HG03575 (cell line): ENCODE data around the gene OCA2.

Experiments
- ATAC-seq: cut with Tn5 transposase; IDR thresholded peaks from one replicate; pipeline ENCODE4 v1.9.1; 2021; ENCODE audit not compliant: unreplicated experiment, insufficient number of reproducible peaks, low FRiP score; ENCODE audit errors: extremely low read depth

The OCA2 gene

DNA sequence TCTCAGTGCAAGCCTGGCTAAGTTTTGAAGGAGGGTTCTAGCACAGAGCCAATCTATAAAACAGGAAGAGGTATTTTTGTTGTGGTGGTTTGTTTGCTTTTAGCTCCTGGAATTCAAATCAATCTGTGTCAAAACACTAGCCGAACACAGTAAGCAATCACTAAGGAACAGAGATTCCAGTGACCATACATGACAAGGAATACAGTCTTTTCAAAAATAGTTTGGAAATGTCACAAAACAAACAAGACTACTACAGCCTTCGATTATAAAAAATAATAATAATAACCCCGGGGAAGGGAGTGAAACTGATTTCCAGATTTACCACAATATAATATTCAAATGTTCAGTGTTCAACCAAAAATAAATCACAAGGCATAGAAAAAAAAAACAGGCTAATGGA is 166.5 kb downstream of the OCA2 start:
- ATAC-seq = no peak

DNA sequence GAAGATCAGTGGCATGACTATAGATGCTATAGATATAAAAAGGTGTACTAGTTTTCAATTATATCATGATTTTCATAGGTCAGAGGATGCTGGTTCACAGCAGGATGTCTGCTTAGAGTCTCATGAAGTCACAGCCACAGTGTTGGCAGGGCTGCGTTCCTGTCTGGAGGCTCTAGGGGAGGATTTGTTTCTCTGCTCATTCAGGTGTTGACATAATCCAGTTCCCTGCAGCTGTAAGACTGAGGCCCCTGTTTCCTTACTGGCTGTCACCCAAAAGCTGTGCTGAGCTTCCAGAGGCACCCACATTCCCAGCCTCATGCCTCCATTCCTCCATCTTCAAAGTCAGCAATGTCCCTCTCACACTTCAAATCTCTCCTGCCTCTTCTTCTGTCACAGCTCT is 170.7 kb downstream of the OCA2 start:
- no peak for ATAC-seq

DNA sequence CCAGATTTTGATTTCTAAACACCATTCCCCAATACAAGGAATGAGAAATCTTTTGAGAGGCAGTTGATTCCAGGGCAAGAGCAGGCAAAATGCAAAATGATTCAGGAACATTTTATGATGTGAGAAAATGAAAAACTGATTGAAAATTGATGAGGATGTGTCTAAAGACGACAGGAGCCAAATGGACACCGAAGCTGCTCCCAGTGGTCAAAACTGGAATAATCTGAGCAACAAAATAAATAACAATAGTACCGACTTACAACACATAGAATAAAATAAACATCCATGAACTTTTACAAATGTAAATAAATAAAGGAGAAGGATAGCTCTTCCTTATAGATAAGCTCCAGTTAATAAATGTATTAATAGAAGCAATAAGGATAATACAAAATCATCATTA is 186.8 kb downstream of the OCA2 start:
- ATAC-seq = no peak

DNA sequence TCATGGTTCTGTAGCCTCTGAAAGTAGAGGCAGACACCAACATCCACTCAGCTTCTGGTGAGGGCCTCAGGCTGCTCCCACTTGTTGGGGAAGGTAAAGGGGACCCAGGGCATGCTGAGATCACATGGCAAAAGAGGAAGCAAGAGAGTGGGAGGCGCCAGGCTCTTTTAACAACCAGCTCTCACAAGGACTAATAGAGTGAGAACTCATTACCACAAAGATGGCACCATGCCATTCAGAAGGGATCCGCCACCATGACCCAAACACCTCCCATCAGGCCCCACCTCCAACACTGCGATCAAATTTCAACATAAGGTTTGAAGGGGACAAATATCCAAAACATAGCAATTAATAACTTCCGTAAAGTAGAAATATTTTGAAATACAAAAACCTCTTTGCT is 192.3 kb downstream of the OCA2 start:
- no peak for ATAC-seq

DNA sequence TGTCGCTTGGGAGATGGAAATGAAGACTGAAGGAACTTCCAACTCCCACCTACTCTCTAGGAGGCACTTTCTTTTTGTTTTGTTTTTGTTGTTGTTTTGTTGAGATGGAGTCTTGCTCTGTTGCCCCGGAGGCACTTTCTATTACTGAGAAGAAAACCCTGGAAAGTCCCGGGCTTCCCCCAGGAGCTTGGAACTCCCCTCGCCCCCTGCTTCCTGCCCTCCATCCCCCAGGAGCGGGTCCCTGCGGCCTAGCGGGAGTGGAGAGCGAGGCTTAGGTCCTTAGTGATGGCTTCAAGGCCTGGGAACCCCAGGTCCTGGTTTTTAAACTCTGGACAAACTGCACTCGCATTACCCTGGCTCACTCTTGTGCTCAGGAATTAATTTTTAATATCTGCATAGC is 195.7 kb downstream of the OCA2 start:
- no peak for ATAC-seq

DNA sequence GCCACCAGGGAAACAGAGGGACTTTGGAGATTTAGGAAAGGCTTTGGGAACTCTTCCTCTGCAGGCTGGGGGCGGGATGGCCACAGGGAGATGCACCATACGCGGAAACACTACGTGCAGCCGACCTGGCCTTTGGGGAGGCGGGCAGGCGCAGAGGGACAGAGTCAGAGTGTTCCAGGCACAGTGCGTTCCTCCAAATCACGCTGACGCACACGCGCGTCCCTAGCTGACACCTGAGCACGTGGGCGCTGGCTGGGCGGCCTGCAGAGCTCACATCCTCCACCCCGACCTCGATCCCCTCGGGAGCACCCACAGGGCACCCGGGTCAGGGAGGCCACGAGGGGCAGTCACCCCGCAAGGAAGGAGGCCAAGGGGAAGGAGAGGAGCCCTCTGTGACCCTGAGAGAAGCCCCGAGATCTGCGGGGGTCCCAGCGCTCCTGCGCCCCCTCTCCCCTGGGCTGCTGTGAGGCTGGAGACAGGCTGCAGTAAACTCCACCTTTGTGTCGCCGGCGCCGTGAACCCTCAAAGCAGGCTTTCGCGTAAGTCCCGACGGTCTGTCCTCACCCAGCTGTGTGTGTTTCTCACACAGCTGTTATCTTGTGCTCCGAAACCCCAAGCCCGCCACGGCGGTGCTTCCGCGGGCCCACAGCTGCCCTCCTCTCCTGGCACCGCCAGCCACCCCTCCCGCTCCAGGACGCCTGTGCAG is 196.3 kb downstream of the OCA2 start:
- ATAC-seq = no peak

DNA sequence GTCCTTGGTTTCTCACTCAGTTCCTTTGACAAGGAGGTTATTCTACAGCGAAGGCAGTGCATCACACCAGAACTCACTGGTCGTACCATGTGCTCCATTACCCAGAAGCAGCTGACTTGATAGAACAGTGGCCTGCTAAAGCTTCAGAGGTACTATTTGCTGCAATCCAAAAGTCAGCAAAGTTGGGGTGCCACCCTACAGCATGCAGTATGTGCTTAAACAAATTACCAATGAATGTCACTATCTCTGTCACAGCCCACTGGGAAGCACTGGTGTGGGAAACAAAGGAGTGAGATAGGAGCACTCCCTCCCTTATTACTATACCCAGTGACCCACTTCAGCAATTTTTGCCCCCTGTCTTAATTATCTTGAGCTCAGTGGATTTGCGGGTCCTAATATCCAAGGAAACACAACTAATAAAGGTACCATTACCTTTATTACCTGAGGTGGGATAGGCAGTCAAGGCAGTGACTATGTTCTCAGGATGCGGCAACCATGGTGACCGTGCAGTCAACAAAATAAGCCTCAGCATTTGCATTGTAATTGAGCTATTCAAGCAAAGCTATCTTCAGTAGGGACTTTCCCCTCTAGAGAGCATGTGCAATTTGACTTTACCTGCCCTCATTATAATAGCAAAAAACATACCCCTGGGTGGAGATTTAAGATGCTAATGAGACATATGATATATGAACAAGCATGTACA is 199.4 kb downstream of the OCA2 start:
- ATAC-seq = no peak

DNA sequence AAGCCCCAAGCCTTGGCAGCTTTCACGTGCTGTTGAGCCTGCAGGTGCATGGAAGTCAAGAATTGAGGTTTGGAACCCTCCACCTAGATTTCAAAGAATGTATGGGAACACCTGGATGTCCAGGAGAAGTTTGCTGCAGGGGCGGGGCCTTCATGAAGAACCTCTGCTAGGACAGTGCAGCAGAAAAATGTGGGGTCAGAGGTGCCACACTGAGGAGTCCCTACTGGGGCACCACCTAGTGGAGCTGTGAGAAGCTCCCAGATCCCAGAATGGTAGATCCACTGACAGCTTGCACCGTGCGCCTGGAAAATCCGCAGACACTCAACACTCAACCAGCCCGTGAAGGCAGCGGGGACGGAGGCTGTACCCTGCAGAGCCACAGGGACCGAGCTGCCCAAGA is 201.6 kb downstream of the OCA2 start:
- ATAC-seq = no peak

DNA sequence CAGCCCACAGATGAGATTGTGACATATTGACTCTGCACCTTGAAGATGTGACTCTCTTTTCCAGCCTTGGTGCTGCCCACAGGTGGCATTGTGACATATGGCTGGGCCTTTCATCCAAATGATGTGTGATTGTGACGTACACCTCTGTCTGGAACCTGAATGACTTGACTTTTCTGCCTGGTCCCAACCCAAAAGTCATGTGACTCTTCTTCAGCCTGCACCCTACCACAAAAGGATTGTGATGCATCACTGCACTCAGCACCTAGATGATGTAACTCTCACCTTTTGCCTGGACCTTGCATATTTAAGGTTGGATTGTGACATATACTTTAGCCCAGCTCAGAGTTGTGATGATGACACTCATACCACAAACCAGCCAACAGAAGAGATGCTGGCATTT is 204.5 kb downstream of the OCA2 start:
- no peak for ATAC-seq

DNA sequence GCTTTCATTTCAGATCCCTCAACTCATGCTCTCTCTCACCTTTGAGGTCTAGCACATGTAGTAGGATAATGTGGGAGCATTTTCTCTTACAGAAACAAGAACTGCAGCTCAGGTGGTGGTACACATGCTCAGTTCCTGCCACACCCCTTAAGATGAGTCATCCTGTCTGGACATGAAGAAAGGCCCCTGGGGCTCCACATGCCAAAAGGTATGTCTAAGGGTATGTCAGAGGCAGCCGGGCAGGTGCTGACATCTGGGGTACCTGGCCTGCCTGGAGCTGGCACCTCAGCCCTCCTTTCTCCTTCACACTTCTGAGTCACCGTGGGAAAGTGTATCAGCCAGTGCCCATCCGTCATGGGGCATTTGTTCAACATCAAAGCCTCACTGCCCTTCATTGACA is 209.9 kb downstream of the OCA2 start:
- no peak for ATAC-seq

DNA sequence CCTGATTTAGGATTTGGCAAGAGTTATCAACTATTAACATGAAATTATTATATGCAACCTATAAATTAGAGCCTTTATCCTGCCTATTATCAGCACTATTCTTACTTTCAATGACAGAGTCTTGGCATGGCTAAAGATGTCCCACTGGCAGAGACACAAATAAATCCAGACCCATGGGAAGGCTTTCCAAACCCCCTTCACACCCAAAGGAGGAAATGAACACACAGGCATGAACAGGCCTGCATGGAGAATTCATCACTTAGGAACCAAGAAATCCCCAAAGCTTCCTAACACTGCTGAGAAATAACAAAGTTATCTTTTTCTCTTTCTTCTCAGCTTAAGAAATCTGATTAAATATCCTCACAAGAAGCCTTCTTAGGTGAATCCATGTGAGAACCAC is 213.9 kb downstream of the OCA2 start:
- ATAC-seq = no peak

DNA sequence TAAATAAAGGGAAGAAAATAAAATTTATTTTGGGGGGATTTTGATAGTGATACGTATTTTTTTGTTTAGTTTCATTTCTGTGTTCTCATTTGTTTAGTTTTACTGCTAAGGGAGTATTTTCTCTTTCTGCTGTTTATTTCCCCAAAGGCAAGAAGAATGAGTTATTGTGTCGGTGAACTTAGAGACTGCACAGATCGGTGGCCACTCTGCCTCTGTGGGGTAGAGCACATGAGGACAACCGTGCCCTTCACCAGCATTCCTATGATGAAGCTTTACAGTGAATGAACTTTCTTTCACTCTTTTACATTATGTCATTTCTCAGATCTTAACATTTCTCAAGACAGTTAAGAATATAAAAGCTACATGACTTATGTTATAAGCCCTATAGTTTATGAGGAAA is 214.4 kb downstream of the OCA2 start:
- no peak for ATAC-seq

DNA sequence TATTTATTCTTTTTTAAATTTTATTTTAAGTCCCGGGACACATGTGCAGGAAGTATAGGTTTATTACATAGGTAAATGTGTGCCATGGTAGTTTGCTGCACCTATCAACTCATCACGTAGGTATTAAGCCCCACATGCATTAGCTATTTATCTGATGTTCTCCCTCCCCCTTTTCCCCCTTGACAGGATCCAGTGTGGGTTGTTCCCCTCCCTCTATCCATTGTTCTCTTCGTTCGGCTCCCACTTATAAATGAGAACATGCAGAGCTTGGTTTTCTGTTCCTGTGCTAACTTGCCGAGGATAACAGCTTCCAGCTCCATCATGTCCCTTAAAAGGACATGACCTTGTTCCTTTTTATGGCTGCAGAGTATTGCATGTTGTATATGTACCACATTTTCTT is 220.3 kb downstream of the OCA2 start:
- no peak for ATAC-seq

DNA sequence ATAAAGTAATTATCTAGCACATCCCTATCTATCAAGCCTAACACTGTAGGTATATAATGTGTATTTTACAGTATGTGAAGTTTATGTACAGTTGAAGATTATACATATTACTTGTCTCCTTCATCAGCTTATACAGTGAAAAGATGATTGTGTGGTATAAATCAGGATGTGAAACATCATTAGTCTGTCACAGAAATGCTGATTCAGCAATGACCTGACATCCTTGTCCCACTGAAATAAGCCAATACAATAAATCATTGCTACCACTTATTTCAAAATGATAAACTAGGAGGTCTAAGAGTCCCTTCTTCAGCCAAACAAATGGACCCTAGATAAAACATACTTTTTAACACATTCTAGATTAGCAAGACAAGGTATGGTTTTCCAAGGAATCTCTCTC is 225.3 kb downstream of the OCA2 start:
- ATAC-seq = no peak

DNA sequence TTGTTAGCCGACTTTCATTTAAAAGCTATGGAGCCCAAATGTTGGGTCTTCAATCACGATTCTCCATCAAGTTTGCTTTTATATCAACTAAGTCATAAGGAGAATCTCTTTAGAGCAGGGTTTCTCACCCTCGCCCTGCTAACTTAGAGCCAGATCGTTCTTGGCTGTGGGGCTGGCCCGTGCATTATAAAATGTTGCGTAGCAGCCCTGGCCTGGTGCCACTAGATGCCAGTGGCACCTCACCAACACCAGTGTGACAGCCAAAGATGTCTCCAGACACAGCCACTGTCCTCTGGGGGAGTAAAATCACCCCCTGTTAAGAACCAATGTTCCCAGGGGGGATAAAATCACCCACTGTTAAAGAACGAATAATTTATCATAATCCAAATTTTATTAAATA is 226.1 kb downstream of the OCA2 start:
- ATAC-seq = no peak

DNA sequence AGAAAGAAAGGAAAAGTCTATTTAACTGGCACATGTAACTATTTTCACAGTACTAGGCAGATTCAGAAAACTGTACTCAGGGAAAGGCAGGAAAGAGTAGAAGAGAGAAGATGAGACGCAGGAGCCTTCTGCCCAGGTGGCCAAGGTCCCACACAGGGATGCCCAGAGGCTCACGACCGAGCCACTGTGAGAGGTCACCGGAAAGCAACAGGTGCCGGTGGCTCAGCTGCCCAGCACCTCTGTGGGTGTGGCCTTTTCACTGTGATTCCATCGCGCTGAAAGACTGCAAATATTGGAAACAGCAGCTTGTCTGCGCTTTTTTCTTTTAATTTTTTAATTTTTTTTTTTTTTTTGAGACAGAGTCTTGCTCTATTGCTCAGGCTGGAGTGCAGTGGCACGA is 226.8 kb downstream of the OCA2 start:
- ATAC-seq = no peak

DNA sequence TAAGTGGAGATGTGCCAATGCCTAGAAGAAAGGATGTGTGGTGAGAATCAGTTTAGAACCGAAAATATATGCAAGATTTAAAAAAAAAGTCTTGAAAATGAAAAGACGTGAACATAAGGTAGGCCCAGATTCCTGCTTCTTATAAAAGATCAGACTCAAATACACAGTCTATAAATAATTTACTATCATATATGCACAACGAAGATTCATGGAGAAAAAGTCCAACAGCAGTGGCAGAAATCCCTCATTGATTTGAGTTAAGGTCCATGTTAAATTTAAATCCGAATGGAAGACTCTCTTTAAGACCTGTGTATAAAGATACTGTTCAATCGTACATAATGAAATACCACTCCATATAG is 227.2 kb downstream of the OCA2 start:
- ATAC-seq = no peak

DNA sequence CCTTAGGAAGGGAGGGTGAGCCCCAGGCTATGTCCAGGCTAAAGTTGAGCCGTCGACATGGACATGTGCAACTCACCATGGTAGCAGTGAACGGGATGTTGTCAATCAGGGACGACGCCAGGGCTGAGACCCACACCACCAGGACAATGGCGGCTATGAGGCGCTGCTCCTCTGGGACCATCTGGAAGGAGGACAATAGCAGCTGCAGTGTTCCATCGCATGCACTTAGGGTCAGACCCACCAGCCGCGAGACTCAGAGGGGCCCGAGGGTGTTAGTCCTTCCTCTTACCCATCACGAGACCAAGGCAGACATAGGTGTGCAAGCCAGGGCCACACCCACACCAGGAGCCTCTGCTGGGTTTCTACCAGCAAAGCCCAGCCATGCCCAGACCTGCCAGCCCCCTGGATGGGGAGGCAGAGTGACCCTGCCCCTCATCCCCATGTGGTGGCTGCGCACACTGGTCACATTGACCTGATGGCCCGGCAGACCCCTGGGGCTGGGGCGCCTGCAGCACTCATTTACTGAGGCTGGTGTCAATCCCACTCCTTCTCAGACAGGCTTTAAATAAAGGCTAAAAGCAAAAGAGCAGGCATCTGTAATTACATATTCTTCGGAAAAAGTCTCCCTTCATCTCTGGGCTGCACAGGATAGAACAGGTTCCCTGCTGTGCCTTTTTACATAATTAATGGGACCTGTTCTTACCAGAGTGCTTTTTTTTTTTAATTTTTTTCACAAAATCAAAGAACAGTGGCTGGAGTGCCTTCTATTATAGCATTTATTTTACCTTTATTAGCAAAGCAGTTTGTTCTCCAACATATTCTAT is 227.8 kb downstream of the OCA2 start:
- ATAC-seq = no peak

DNA sequence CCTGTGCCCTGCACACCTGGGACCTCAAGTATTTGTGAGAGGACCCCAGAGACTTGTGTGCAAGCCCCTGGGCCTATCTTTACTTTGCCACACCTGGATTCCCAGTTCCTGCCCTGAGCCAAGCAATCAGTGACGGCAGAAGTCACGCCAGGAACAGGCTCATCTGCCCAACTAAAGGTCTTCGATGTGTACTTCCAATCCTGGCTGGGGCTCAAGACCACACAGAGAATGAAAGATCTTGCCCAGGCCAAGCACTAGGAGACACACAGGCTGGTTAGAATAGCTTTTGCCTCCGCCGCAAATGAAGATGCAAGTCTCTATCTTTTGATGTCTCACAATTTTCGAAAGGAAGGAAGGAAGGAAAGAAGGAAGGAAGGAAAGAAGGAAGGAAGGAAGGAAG is 228.8 kb downstream of the OCA2 start:
- no peak for ATAC-seq

DNA sequence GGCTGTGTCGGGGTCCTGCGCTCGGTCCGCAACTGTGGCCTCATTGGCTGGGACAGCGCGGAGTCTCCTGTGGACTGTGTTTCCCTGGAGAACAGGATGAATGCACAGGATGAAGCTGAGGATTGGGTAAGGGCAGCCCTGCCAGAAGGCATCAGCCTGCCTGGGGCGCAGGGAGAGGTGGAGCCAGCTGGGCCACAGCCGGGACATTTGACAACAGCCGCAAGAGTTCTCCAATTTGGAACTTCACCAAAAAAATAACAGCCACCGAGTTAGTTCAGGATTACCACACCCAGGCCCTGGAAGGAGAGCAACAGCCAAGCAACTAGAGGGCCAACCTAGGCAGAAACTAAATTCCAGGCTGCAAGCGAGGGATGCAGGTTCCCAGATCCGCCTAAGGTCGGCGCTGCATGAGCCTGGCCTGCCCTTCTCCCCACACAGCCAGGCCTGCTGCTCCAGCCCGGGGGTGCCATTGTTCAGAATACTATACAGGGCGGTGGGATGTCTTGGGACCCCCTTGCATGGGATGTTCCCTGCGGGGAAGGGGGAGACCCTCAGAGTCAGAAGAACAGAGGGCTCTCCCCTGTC is 229.3 kb downstream of the OCA2 start:
- no peak for ATAC-seq
